Loucy (cell line): Measurements from ENCODE around the gene TCF7L2.

ENCODE experiments used
- H2AFZ ChIP-seq: fragments of 200-600 bp; sonication (generic); 2 replicates; pipeline ENCODE4 v1.6.0; 2016; ENCODE audit warnings: antibody characterized with exemption, mild to moderate bottlenecking, low read length, moderate library complexity
- H3F3A ChIP-seq: fragments of 200-600 bp; 2 replicates; pipeline ENCODE4 v1.6.0; 2016; ENCODE audit warnings: antibody characterized with exemption, low read depth, mild to moderate bottlenecking
- H3K27me3 ChIP-seq: fragments of 200-600 bp; sonication (generic); 2 replicates; pipeline ENCODE4 v1.6.1; 2014; ENCODE audit warnings: low read length, mild to moderate bottlenecking; ENCODE audit not compliant: insufficient read depth, poor library complexity, severe bottlenecking
- H3K36me3 ChIP-seq: fragments of 200-600 bp; sonication (generic); 2 replicates; pipeline ENCODE4 v1.6.1; 2016; ENCODE audit warnings: low read length; ENCODE audit not compliant: insufficient read depth
- H3K4me1 ChIP-seq: fragments of 200-600 bp; sonication (generic); 2 replicates; pipeline ENCODE4 v1.5.1; 2014; ENCODE audit warnings: low read length, mild to moderate bottlenecking; ENCODE audit not compliant: insufficient read depth, poor library complexity, severe bottlenecking
- H3K4me2 ChIP-seq: fragments of 200-600 bp; sonication (generic); 2 replicates; pipeline ENCODE4 v1.6.0; 2014; ENCODE audit warnings: antibody characterized with exemption, low read length, low read depth, mild to moderate bottlenecking; ENCODE audit not compliant: poor library complexity, severe bottlenecking
- H3K4me3 ChIP-seq: fragments of 200-600 bp; sonication (generic); 2 replicates; pipeline ENCODE4 v1.5.1; 2014; ENCODE audit warnings: low read length, mild to moderate bottlenecking, mixed read lengths; ENCODE audit not compliant: poor library complexity, severe bottlenecking
- H3K79me2 ChIP-seq: fragments of 200-600 bp; sonication (generic); 2 replicates; pipeline ENCODE4 v1.6.1; 2014; ENCODE audit warnings: low read length; ENCODE audit not compliant: insufficient read depth
- H3K9ac ChIP-seq: fragments of 200-600 bp; sonication (generic); 2 replicates; pipeline ENCODE4 v1.6.0; 2014; ENCODE audit warnings: mild to moderate bottlenecking, low read depth, low read length, moderate library complexity; ENCODE audit not compliant: poor library complexity, severe bottlenecking
- H3K9me2 ChIP-seq: fragments of 200-600 bp; sonication (generic); replicated peaks from 2 replicates; pipeline ENCODE4 v1.6.1; 2016; ENCODE audit warnings: low read depth, low read length, mixed read lengths
- H3K9me3 ChIP-seq: fragments of 200-600 bp; sonication (generic); 2 replicates; pipeline ENCODE4 v1.6.1; 2014; ENCODE audit warnings: mild to moderate bottlenecking, antibody characterized with exemption, low read length, low read depth; ENCODE audit not compliant: insufficient read depth
- H4K20me1 ChIP-seq: fragments of 200-600 bp; sonication (generic); 2 replicates; pipeline ENCODE4 v1.6.0; 2014; ENCODE audit warnings: antibody characterized with exemption, low read length, mild to moderate bottlenecking; ENCODE audit not compliant: insufficient read depth, poor library complexity, severe bottlenecking
- CTCF ChIP-seq: fragments of 200-600 bp; sonication (generic); conservative IDR thresholded peaks from 2 replicates; pipeline ENCODE4 v1.5.1; 2014; ENCODE audit warnings: mild to moderate bottlenecking, antibody characterized with exemption, low read length
- EZH2phosphoT487 ChIP-seq: fragments of 200-600 bp; IDR thresholded peaks from 2 replicates; pipeline ENCODE4 v1.6.1; 2018; ENCODE audit warnings: antibody characterized with exemption, mild to moderate bottlenecking, moderate library complexity, borderline replicate concordance

Gene TCF7L2

GRCh38 chr10:113127901-113128283 is 177.8 kb downstream of the TCF7L2 start:
- H4K20me1 ChIP-seq: no peaks in the 10 kb centered on the region
- H2AFZ ChIP-seq: no peak overlapping the region
- H3K4me2 ChIP-seq: no peak overlapping the region
- H3K4me3 ChIP-seq: no peak overlapping the region
- no peaks in the 10 kb centered on the region for H3K27me3 ChIP-seq
- no peaks in the 10 kb centered on the region for H3K36me3 ChIP-seq
- no peaks in the 10 kb centered on the region for H3K9me2 ChIP-seq
- no peaks in the 10 kb centered on the region for H3F3A ChIP-seq
- H3K4me1 ChIP-seq: peaks cover 6% of the 10 kb centered on the region
- H3K9ac ChIP-seq: no peak overlapping the region
- H3K9me3 ChIP-seq: no peaks in the 10 kb centered on the region
- TF ChIP-seq EZH2phosphoT487: no peak
- no peak for TF ChIP-seq CTCF
- H3K79me2 ChIP-seq: no peaks in the 10 kb centered on the region

DNA sequence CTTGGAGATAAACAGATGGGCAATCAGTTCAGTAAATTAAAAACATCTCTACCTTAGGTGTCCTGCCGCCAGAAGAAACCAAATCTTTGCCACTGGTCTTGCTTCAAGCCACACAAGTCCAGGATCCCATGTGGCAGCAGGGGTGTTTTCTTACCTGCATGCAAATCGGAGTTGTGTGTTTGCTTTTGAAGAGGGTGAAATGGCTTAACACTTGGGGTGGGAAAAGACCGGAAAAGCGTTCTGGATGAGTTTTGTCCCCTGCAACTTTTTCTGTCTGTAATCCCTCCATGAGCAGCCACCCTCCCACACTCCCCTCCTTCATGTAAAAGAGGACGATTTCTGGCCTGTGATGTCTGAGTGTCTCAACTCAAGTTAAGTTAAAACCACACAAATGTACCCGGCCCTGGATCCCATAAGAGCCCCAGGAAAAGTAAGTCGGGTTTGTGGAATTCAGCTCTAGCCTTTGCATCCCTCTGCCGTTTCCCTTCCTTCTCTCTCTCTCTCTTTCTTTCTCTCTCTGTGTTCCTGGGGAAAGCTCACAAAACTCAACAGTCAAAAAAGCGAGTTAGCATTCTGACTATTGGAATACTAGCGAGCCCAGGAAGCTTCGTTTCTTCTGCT is 178.5 kb downstream of the TCF7L2 start:
- no peak for TF ChIP-seq CTCF
- Histone ChIP-seq H2AFZ (no peak overlapping the region), H3K4me1 (peaks cover 6% of the 10 kb centered on the region), H3K79me2 (no peaks in the 10 kb centered on the region), H3K9ac (no peak overlapping the region), H3K27me3 (no peaks in the 10 kb centered on the region), H3F3A (no peaks in the 10 kb centered on the region), H3K4me3 (no peak overlapping the region), H3K36me3 (no peaks in the 10 kb centered on the region), H3K4me2 (no peak overlapping the region), H4K20me1 (no peaks in the 10 kb centered on the region), H3K9me3 (no peaks in the 10 kb centered on the region), H3K9me2 (no peaks in the 10 kb centered on the region)

- Histone ChIP-seq H3K27me3 (no peaks in the 10 kb centered on the region), H3K9me2 (no peaks in the 10 kb centered on the region), H3K4me1 (peaks cover 6% of the 10 kb centered on the region), H3K9me3 (no peaks in the 10 kb centered on the region), H3K79me2 (no peaks in the 10 kb centered on the region), H3K4me2 (no peak overlapping the region), H3F3A (no peaks in the 10 kb centered on the region), H2AFZ (no peak overlapping the region), H3K36me3 (no peaks in the 10 kb centered on the region), H3K4me3 (no peak overlapping the region), H4K20me1 (no peaks in the 10 kb centered on the region), H3K9ac (no peak overlapping the region)
- TF ChIP-seq CTCF (no peak), EZH2phosphoT487 (no peak)
These were observed 179.1 kb downstream of the TCF7L2 start for GRCh38 chr10:113129117-113129516.
